ENCODE results near the gene MRPL32.

MRPL32 gene

DNA sequence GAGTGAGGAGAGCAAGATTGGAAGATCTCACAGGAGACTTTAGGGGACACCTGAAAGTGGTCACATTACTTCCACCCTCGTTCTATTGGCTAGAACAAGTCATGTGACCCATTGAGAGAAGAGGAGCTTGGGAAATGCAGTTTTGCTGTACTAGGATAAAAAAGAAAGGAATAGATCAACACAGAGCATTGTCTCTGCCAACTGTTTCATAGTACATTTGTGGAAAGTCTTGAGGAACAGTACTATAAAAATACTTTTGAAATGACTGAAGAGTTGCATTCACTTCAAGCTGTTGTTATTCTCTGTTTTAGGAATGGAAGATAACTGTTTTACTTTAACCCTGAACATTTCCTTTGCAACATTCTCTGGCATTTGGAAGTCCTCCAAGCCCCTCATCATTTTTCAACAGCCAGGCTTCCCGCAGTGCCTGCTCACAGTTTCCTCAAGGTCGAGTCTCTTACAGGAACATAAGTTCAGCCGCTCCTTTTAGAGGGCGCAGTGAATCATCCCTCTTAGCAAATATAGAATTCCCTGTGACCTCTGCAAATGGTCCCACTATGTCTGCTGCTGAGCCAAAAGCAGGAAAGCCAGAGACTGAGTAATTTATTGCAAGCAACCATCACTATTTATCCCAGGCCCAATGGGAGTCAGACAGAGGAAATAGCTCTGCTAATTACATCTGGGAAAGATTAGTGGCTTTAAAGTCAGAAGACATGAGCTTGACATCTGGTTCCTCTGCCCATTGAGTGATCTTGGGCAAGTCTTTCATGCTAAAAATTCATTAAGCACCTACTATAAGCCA lies 40.7 kb downstream of the MRPL32 start:
- DNase-seq = no peak

DNA sequence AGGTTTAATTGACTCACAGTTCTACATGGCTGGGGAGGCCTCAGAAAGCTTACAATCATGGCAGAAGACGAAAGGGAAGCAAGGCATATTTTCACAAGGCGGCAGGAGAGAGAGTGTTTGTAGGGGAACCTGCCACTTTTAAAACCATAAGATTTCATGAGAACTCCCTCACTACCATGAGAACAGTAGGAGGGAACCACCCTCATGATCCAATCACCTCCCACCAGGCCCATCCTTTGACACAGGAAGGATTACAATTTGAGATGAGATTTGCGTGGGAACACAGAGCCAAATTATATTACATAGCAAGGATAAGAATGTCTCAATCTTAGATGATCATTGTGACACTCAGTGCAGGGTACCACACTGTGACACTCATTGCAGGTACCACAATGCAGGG lies 44.2 kb downstream of the MRPL32 start:
- no peak for DNase-seq

DNA sequence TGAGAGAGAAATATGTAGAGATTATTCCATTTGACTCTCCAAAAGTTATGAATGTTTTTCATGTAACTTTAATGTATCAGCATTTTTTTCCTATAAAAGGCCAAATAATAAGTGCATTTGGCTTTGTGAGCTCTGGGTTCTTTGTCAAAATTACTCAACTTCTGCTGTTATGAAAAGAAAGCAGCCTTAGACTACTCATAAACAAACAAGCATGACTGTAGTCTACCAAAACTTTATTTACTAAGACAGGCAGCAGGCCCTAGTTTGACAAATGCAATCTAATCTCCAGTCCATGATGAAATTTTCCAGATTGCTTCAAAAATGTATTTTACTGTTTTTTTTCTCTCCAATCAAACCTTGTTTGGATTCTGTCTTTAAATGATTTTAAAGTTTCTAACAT lies 46.3 kb downstream of the MRPL32 start:
- DNase-seq = no peak

DNA sequence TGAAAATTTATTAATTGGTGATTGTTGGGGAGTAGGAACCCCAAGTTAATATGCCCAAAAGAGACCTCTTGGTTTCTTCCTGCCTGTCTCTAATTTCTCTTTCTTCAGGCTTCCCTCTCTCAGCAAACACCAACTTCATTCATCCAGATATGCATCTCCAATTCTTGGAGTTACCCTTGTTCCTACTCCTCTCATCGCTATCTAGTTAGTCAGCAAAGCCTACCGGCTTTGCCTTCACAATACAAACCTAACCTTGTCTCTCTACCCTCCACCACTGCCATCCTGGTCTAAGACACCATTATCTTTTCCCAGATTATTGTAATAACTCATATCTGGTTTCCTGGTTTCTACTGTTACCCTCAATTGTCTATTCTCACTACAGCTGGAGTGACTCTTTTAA lies 47.9 kb downstream of the MRPL32 start:
- no peak for DNase-seq

DNA sequence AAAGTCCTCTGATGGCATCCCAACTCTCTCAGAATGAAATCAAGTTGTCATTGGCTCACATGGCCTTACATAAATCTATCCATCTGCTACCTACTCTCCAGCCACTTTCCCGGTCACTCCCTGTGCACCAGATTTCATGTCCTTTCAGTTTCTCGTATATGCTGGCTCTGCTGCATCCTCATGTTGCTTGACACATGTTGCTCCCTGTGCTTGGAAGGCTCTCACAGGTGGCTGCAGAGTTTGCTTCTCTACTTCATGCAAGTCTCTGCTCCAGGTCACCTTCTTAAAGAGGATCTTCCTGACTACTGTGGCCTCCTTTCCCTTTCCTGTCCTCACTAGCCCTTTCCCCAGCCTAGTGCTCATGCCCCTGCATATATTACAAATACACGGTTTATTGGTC lies 48.3 kb downstream of the MRPL32 start:
- DNase-seq = no peak

DNA sequence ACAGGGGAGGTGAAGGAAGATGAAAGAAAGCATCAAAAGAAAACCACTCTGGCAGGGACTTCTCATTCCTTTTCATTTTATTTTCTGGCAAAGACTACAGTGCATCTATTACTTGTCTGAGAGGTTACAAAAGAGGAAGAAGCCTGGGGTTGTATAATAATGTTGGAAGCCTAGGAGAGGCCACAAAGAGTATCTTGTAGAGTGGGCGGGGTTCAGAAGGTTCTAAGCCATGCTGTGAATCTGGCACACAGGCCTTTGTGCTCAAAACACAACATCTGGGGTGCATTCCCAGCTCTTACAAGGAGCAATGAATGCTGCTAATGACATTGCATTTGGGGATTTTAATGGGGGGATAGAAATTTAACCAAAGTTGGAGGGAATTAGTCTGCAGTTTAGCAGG lies 49.4 kb downstream of the MRPL32 start:
- no peak for DNase-seq

DNA sequence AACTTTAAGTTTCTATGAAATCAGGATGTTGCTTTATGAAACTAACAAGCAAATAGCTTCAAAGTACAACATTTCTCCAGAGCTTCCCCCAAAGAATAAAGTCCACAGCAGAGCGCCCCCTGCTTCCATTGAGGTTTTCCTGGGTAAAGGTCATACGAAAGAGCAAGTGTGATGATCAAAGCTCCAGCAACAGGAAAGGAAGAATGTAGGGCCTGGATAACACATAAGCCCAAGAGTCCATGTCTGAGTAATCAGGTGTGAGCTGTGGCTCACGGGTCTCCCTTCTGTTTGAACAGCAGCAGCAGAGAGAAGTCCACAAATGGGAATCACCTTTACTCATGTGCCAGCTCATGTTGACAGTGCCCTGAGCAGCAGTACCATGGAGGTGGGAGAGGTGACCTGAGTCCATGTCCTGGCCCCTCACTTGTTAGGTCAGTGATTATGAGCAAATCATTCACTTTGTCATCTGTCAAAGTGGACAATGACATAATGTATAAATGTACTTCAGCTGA lies 50.5 kb downstream of the MRPL32 start:
- DNase-seq = no peak

DNA sequence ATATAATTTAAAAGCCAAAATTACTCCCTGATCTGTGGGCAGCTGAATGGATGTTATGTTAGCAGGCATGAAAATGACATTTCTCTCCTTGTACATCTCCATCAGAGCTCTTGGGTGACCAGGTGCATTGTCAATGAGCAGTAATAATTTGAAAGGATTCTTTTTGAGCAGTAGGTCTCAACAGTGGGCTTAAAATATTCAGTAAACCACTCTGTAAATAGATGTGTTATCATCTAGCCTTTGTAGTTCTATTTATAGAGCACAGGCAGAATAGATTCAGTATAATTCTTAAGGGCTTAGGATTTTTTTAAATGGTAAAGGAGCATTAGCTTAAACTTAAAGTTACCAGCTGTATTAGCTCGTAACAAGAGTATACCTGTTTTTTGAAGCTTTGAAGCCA lies 52.0 kb downstream of the MRPL32 start:
- DNase-seq = no peak

DNA sequence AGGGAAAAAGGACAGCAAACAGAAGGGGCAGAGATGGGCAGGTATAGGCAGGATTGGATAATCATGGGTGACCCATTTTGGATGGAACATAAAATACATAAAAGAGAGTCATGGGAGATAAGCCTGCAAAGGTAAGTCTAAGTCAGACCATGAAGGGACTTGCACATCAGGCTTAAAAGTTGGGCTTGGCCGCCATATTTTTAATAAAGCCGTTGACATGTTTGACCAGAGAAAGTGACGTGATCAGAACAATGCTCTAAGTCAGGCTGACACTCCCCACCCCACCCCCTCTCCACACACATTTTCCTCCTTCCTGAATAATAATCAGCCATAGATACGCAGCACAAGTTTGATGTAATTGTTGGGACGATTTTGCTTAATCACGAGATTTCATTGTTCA lies 54.0 kb downstream of the MRPL32 start:
- no peak for DNase-seq

DNA sequence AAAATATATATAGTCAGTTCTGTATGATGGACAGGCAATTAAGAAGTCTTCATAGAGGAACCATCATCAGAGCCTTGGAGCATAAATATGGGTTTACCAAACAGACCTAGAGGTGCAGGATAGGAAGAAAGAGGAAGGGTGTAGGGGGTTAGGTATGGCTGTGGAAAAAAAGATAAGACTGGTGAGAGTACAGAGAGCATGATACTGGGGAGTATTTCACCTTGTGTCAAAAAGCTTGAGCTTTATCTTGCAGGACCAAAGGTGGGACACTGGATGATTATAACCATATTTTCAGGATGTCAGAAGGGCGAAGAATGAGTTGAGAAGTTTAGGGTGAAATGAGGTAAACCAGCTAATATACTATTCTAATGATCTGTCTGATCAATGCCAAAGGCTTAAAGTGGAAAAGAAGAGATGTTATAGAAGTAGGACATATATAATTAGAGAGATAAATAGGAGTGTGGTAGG lies 54.6 kb downstream of the MRPL32 start:
- no peak for DNase-seq
